Stimulated activated CD8-positive, alpha-beta memory T cell treated with anti-CD3 and anti-CD28 coated beads, Interleukin-4, amount 100 ng/mL, for 48 hours (primary cell): ENCODE data around the gene IFI35.
"Not testable (repeated sequence)": the region's sequence is repeated elsewhere in the genome, so short reads cannot be mapped to it uniquely, and the experiment has no call there.

Source experiments
- DNase-seq: peaks from one replicate; pipeline ENCODE4 v3.0.0-alpha.2; 2020

The IFI35 gene

DNA sequence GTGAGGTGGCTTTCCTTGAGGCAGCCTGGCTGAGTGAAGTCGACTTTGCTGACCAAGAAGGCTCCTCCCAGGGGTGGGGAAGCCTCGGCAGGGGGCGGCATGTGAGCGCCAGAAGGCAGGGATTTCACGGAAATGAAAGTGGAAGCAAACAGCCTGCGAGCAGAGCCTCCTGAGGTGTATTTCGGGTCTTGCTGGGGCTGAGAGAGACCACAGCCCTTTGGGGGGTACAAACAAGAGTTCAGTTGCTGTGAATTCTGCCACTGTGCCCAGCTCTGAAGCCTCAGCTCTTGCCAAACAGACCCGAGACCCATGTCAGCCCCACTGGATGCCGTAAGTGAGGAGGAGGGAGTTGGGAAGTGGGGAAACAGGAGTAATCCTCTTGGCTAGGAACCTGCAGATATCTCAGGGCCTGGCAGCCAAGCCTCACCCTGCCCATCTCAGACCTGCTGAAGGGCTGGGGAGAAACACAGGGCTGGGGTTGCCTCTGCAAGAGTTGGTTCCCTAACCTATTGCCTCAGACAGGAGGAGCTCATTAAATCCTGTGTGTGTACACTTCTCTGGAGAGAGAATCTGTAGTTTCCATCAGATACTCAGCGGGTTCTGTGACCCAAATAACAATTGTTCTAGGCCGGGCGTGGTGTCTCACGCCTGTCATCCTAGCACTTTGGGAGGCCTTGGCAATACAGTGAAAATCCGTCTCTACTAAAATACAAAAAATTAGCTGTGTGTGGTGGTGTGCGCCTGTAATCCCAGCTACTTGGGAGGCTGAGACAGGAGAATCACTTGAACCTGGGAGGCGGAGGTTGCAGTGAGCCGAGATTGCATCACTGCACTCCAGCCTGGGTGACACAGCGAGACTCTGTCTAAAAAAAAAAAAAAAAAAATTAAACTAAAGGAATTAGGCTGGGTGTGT, at the start of gene IFI35:
Gene IFI35 (plus strand): TSS at position 146 of the 913 bp plus-strand sequence. CDS start 164 bp downstream, at position 310.
- DNase-seq, result peak; percentile 89

DNA sequence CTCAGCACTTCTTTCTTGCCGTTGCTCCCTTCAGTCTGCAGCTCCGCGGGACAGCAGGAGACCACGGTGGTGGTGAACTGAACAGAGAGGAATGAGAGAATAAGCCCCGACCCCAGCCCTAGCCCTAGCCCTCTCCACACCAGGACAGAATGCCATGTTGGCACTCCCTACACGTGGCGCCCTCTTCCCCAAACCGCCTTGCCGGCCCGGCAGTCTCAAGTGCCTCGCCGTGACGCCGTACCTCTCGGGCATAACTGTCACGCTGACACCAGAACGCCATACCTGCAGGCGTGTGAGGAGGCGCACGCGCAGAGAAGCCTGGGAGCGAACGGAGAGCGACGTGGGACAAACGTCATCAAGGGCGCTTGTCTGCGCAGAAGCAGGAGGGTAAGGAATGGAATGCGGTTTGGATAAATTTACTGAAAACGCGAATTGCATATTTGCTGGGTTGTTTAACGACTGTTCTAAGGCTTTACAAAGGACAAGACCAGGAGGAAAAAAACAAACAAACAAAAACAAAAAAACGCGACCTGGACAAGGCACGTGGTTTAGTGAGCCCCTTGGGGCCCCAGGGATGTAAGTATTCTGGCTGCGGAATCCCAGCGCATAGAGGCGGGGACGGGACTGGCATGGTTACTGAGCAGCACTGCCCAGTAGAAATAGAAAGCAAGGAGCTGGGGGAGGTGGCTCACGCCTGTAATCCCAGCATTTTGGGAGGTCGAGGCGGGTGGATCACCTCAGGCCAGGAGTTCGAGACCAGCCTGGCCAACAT, 42.2 kb upstream of the IFI35 start, which contains the start of gene AARSD1:
Gene AARSD1 (minus strand): TSS at position 294 of the 772 bp plus-strand sequence. CDS start 14 bp downstream, at position 280.
- peak; percentile 91 for DNase-seq

DNA sequence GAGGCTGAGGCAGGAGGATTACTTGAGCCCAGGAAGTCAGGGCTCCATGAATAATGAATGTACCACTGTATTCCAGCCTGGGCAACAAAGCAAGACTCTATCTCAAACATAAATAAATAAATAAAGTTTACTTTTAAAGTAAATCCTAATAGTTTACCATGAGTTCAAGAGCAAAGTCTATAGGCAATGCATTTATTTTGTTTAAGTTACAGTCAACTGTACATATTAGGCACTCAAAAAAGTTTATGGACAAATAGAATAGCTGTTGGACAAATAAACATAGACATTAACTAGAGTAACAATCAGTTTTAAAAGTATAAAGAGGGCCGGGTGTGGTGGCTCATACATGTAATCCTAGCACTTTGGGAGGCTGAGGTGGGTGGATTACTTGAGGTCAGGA, 38.7 kb upstream of the IFI35 start:
- DNase-seq, result no peak

DNA sequence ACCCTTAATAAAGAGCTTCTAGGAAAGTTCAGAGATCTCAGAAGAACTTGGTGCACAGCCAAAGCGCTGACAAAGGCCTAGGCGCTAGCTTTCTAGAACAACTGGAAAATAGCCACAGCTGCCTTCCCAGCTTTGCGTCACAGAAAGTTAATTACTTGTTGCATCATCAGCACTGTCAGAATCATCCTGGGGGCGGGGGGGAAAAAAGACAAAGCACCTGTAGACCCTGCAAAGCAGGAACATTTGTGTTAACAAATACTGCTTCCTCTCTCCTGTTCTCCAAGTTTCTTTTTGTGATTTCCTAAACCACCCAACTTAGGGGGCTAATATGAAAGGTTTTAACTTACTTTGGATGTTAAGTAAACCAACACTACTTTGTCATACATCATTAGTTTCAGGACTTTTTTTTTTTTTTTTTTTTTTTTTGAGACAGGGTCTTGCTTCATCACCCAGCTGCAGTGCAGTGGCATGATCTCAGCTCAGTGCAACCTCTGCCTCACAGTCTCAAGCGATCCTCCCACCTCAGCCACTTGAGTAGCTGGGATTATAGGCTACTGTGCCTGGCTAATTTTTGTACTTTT, 37.5 kb upstream of the IFI35 start:
- no peak for DNase-seq

- no peak for DNase-seq
Measured at GRCh38 chr17:42971589-42971988, 35.0 kb upstream of the IFI35 start.

DNA sequence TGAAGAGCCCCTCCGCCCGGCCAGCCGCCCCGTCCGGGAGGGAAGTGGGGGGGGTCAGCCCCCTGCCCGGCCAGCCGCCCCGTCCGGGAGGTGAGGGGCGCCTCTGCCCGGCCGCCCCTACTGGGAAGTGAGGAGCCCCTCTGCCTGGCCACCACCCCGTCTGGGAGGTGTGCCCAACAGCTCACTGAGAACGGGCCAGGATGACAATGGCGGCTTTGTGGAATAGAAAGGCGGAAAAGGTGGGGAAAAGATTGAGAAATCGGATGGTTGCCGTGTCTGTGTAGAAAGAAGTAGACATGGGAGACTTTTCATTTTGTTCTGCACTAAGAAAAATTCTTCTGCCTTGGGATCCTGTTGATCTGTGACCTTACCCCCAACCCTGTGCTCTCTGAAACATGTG, 33.3 kb upstream of the IFI35 start:
- not testable (repeated sequence) for DNase-seq

DNA sequence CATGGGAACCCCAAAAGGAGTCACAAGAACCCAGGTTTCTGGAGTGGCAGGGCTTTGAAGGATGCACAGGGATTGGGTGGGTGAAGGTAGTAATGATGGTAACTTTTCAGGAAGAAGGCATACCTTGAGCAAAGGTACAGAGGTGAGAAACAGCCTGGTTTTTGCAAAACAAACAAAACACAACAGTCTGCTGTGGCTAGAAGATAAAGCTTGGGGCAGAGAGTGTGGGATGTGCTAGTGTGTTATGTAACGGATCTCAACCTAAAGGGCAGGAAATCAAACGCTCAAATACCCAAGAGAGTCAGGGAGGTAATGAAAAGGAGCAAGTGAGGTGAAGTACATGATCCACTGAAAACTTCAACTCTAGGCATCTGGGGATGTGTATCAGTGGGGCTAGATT, 31.3 kb upstream of the IFI35 start:
- DNase-seq, result no peak

- DNase-seq, result not testable (repeated sequence)
Measured at GRCh38 chr17:42975701-42976100, 30.9 kb upstream of the IFI35 start.

- peak; percentile 50 for DNase-seq
Measured at GRCh38 chr17:42979511-42980273, 26.9 kb upstream of the IFI35 start, which contains the start of gene PTGES3L. Gene PTGES3L, minus strand, starts transcription at chr17:42980080. Its CDS starts 27 bp downstream, at chr17:42980053.

DNA sequence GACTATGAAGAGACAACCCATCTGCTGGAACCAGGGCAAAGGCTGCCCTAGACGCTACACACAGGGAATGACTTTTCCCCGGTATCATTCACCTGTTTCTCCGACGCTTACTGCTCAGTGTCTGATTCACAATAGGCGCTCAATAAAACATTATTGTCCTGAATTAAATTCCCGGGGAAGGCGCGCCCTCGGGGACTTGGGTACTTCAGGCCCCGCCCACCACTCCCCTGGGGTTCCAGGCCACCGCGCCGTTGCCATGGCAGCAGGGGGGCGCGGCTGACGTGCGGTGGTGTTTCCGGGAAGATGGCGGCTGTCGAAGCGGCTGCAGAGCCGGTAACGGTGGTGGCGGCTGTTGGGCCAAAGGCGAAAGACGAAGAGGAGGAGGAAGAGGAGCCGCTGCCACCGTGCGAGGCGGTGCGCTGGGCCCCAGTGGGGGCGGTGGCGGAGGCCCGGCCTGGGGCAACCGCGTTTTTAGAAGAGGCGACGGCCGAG, 26.3 kb upstream of the IFI35 start, which contains the start of gene RUNDC1:
Gene RUNDC1 (plus strand): TSS at position 292 of the 492 bp plus-strand sequence. CDS start 12 bp downstream, at position 304.
- peak; percentile 96 for DNase-seq

- peak; percentile 82 for DNase-seq
Measured at GRCh38 chr17:42980766-42981397, 25.7 kb upstream of the IFI35 start.

DNA sequence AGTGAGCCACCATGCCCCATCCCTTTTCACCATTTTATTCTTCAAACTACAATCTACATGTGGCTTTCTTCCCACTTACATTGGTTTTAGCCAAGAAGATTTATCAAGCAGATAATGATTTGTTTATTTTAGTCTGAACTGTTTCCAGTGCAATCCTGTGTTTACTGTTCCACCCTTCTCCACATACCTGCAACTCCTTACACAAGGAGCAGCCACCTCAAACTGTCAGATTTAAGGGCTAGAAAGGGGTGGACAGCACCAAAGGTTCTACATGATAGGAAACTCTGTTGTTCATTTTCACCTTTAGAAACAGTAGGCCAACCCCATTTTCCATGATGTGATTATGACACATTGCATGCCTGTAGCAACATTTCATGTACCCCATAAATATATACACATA, 24.3 kb upstream of the IFI35 start:
- no peak for DNase-seq

- DNase-seq, result no peak
Measured at GRCh38 chr17:42985225-42985624, 21.4 kb upstream of the IFI35 start.

DNA sequence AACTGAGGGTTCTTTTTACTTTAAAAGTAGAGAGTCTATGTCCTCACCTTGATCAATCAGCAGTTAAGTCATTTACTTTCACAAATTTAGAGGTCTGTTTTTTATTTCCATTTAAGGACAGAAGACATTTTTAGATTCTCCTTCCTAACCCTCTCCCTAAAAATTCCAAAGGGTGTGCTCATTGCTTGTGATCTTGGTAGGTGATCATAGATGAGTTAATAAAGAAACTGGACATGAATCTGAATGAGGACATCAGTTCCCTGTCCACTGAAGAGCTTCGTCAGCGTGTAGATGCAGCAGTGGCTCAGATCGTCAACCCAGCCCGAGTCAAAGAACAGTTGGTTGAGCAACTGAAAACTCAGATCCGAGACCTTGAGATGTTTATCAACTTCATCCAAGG, 17.4 kb upstream of the IFI35 start:
- no peak for DNase-seq

DNA sequence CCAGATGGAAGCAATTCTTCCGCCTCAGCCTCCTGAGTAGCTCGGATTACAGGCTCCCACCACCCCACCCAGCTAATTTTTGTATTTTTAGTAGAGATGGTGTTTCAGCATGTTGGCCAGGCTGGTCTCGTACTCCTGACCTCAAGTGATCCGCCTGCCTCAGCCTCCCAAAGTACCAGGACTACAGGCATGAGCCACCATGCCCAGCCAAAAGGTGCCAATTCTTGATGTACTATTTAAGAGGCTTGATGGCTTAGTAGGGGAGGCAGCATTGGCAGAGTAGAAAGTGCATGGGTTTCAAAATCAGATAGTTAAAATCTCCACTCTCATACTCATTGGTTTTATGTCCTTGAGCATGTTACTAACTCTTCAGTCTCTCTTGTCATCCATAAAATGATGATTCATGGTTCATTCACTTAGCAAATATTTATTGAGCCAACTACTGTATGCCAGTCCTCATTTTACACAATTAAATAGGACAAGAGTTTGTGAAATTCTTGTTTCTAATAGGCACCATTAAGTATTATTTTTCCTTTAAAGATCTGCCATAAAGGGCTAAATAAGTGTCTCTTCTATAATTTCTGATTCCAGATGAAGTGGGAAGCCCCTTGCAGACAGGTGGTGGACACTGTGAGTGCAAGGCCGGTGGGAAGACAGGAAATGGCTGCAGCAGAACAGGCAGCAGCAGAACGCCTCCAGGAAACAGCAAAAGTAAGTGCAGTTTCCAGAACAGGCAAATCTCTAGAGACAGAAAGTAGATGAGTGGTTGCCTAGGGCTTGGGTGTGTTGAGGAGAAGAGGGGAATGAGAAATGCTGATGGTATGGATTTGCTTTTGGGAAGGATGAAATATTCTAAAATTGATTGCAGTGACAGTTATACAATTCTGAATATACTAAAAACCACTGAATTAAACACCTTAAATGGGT, 16.6 kb upstream of the IFI35 start:
- DNase-seq, result no peak

- no peak for DNase-seq
Measured at GRCh38 chr17:42991471-42991870, 15.1 kb upstream of the IFI35 start.

DNA sequence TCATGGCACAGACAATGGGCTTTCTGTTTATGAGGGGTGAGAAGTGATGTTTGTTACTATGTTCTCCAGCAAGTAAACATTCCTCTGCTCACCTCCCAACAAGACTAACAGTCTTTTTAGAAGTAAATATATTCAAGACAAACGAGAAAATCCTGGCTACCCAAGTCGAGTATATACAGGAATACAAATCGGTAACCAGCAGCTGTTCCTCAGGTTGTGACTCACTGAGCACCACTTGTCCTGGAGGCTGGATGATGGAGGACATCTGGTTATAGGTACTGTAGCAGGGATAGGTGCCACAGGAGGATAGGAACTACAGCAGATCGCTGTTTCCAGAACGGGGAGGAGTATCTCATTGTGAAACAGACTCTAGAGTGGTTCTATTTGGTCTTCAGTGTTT, 13.7 kb upstream of the IFI35 start:
- no peak for DNase-seq

DNA sequence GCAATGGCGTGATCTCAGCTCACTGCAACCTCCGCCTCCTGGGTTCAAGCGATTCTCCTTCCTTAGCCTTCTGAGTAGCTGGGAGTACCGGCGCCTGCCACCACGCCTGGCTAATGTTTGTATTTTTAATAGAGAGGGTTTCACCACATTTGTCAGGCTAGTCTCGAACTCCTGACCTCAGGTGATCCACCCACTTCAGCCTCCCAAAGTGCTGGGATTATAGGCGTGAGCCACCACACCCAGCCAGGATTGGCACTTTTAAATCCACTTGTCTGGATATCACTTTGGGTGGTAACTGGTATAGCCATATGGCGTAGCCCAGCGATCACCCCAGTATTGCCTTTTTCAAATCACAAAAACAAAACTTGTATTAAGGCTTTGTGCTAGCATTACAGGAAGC, 12.7 kb upstream of the IFI35 start:
- not testable (repeated sequence) for DNase-seq

DNA sequence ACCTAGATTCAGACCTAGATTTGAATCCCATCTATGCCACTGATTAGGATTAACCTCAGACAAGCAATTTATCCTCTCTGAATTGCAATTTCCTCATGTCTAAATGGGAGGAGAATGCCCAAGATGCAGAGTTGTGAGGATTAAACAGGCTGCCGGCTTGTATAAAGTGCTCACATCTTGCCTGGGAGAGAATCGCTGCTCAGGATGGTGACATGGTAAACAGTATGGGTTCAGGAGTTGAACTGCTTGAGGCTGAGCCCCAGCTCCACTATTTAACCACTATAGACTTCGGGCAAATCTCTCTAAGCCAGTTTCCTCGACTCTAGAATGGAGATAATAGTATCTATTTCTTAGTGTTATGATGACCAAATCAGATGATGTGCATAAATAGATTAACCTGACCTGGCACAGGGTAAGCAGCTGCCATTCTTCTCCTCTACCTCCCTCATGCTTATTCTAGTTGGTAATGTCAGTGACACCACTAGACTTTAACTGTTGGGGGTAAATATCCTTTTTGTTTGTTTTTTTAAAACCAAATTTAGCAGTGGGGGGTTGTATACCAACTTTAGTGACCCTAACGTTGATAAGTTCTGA, 9.1 kb upstream of the IFI35 start:
- no peak for DNase-seq
